Heart right ventricle (tissue), 16 donors: Measurements from ENCODE around the gene IDNK. TPM values are rescaled to one million over a fixed set of nuclear protein-coding genes. Genes with fewer than 3 reads are reported as not detected.
A peak's percentile ranks its signal among the peaks of the same experiment; 100 is the strongest.

Source experiments
- ATAC-seq, 8 donors: fragments of 200-7000 bp; cut with Tn5 transposase; one replicate each; pipeline ENCODE4 v1.9.1; 2020; ENCODE audit warnings: mild to moderate bottlenecking in 8 of 8, moderate library complexity in 8 of 8, moderate number of reproducible peaks in 1 of 8
- DNase-seq, 2 donors: peaks; one replicate each; pipeline ENCODE4 v3.0.0-alpha.2; 2020
- H3K27ac ChIP-seq, 10 donors: fragments of 200-600 bp; sonication (generic) in 2 of 10; one replicate each; pipeline versions ENCODE4 v1.5.0 to v1.8.0; 2020 to 2022; ENCODE audit warnings: mild to moderate bottlenecking in 3 of 10
- H3K27me3 ChIP-seq, 7 donors: fragments of 200-600 bp; one replicate each; pipeline ENCODE4 v1.8.0; 2021 to 2022; ENCODE audit warnings: mild to moderate bottlenecking in 2 of 7
- H3K36me3 ChIP-seq, 9 donors: fragments of 200-600 bp; sonication (generic) in 1 of 9; one replicate each; pipeline versions ENCODE4 v1.5.0 to v1.8.0; 2020 to 2022; ENCODE audit warnings: mild to moderate bottlenecking in 2 of 9
- H3K4me1 ChIP-seq, 9 donors: fragments of 200-600 bp; sonication (generic) in 1 of 9; one replicate each; pipeline versions ENCODE4 v1.5.0 to v1.8.0; 2020 to 2022; ENCODE audit warnings: mild to moderate bottlenecking in 4 of 9
- H3K4me3 ChIP-seq, 10 donors: fragments of 200-600 bp; sonication (generic) in 2 of 10; one replicate each; pipeline versions ENCODE4 v1.5.0 to v1.8.0; 2020 to 2022; ENCODE audit warnings: mild to moderate bottlenecking in 7 of 10, moderate library complexity in 2 of 10
- H3K9me3 ChIP-seq, 11 donors: fragments of 200-600 bp in 10 of 11; sonication (generic) in 2 of 11; one replicate each; pipeline versions ENCODE4 v1.5.0 to v1.8.0; 2013 to 2022; ENCODE audit warnings: mild to moderate bottlenecking in 2 of 11, control low read depth in 1 of 11, moderate library complexity in 1 of 11
- WGBS, 2 donors: extraction: QIAGEN DNeasy Blood & Tissue Kit; methylation state at CpG; one replicate each; pipeline ENCODE4 v1.1.7; 2013; ENCODE audit warnings: inconsistent platforms in 1 of 2; 5-methylcytosine and 5-hydroxymethylcytosine counted together
- intact Hi-C, 10 donors: fragments of 100-400 bp; cut with DNase I; formaldehyde crosslinking; loops; one replicate each; pipeline versions ENCODE4 v1.11.1 to v1.14.2; 2022
- polyA plus RNA-seq, 2 donors: library from polyadenylated mRNA; stranded (reverse); fragments of 200-250 nt; gene quantifications; one replicate each; pipeline ENCODE4 v1.2.3, GENCODE V29; 2013
- total RNA-seq, 10 donors: library from RNA; stranded (reverse); fragmentation: NEBNext Ultra II Directional in 3 of 10; extraction: Animal tissue kit (Norgen Biotek cat#: 25700) in 3 of 10; gene quantifications; one replicate each; pipeline versions ENCODE4 v1.2.1 to v1.2.4, GENCODE V29; 2021 to 2023
- TF ChIP-seq, protein P1 (sequence below), 9 donors: fragments of 200-600 bp; sonication (generic) in 2 of 9; IDR thresholded peaks; one replicate each; pipeline versions ENCODE4 v1.5.0 to v1.8.0; 2021 to 2022; ENCODE audit warnings: antibody characterized with exemption in 9 of 9, mild to moderate bottlenecking in 5 of 9, moderate library complexity in 1 of 9
- donor health status: Arrhythmogenic right ventricular cardiomyopathy.
- donor health status: ischemic (EF 13 %, LVEDD 7.1; RV severe dilation, severe dysfunction).
- donor health status: healthy with polysubstance abuse.
- donor health status: DM: no; HTN: yes; CAD: no.
- donor health status: DM: no; HTN: no; CAD: no.
- donor health status: ischemic (EF 25% LVEDD 6.9; RV normal size, moderate dysfunction).
- donor health status: ischemic (EF 25% LVEDD 5.7; RV mildly dilated, moderate dysfunction).
- donor health status: healthy.
- donor health status: DM: yes; HTN: yes; CAD: no.
- donor health status: Ischemic cardiomyopathy.
- donor health status: ischemic (EF 35%, LVEDD 5.7; RV mildly dilated, moderate dysfunction).
- donor health status: nonischemic (EF 11% LVEDD 7.7; RV severe dilation, severe dysfunction).
- donor health status: DM: yes; HTN: yes; CAD: no.
- donor health status: PGD.
- donor health status: ischemic (EF 29% LVEDD 5.4; RV normal size, mild dysfunction).
- donor health status: nonischemic (EF 23%, LVEDD 6.1; RV moderate dilation, normal function).

Gene IDNK
- total and polyA plus RNA-seq, 12 donors = 2.2 to 7.5 (median 4.0) TPM

DNA sequence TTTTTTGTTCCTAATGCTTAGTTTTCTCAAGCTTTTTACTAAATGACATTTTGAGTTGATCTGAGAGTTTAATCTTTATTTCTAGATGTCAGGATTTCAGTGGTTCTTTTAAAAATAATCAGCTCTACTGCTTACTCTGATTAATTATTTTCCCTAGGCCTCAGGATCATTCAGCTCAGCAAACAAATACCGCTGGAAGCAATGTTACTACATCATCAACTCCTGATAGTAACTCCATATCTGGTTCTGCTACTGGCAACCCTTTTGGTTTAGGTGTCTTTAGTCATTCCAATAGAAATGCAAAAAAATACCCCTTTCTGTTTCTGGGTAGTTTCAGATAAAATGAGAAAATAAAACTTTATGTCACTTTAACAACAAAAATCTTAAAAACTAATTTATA, 5.6 kb upstream of the IDNK start:
- Histone ChIP-seq H3K36me3 (no peaks in the 10 kb centered on the region), H3K27me3 (no peaks in the 10 kb centered on the region), H3K4me1 (peaks cover 0 to 8% (median 0%) of the 10 kb centered on the region in 9 donors), H3K4me3 (no peak overlapping the region), H3K27ac (no peak overlapping the region), H3K9me3 (no peaks in the 10 kb centered on the region)
- intact Hi-C loops = loop anchor here in 1 of 10 donors (10.0 kb wide), 1 partner anchor 288 kb away; no protein-coding TSS in a partner anchor
- no peak for DNase-seq
- TF ChIP-seq, protein P1, sequence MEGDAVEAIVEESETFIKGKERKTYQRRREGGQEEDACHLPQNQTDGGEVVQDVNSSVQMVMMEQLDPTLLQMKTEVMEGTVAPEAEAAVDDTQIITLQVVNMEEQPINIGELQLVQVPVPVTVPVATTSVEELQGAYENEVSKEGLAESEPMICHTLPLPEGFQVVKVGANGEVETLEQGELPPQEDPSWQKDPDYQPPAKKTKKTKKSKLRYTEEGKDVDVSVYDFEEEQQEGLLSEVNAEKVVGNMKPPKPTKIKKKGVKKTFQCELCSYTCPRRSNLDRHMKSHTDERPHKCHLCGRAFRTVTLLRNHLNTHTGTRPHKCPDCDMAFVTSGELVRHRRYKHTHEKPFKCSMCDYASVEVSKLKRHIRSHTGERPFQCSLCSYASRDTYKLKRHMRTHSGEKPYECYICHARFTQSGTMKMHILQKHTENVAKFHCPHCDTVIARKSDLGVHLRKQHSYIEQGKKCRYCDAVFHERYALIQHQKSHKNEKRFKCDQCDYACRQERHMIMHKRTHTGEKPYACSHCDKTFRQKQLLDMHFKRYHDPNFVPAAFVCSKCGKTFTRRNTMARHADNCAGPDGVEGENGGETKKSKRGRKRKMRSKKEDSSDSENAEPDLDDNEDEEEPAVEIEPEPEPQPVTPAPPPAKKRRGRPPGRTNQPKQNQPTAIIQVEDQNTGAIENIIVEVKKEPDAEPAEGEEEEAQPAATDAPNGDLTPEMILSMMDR (IDR thresholded peaks at IDR 0.05) = no peak
- ATAC-seq = no peak
- 87 to 89% methylated on average over 1 of the region's 1 CpG for WGBS, 2 donors

DNA sequence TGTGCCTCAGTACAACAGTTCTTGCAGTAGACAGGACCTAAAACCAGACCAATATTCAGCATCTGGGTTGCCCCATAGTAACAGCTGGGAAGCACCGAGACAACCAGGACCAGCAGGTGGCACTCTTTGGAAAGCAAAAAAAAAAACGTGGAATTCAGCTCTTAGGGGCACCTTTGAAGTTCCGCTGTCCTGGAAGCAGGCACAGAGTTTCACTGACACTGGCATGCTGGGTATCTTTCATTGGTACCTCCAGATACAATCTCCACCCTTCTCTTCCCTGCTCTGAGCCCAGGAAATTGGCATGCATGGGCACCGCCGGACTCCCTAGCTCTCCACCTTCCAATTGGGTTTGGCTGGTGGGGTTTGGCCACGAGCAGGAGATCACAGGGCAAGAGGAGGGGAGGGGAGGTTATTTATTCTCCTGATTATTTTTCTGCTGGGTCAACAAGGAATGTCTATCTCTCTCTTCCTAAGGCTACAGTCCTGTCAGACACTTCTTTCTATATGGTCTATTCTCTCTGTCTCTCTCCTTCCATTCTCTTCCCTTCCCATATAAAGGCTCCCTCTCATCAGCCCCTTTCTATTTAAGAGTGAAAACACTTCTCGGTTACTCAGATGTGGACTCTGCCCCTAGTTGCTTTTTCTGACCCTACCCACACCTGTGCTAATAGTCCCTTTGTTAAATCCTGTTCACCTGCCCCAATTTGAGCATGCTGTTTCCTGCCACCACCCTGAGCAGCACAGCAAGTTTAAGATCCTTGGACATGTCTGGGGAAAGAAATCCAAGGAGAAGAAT, 1.9 kb upstream of the IDNK start:
- TF ChIP-seq, protein P1 (IDR thresholded peaks at IDR 0.05) = peak; percentile 29 to 80 (median 71)
- intact Hi-C loops = loop anchor here (2.0 to 10.0 kb wide), 7 partner anchors 28 to 304 kb away; partner anchors contain the start of genes UBQLN1 (in 4 of the 10) and KIF27 (in 1 of the 10)
- WGBS, 2 donors = 17 to 23% methylated on average over 7 of the region's 7 CpGs
- ATAC-seq = peak in 4 of 8 donors; percentile 24 to 54 (median 40)
- Histone ChIP-seq H3K27me3 (no peaks in the 10 kb centered on the region), H3K4me1 (peaks cover 0 to 21% (median 9%) of the 10 kb centered on the region in 9 donors), H3K9me3 (no peaks in the 10 kb centered on the region), H3K27ac (no peak overlapping the region), H3K4me3 (no peak overlapping the region), H3K36me3 (no peaks in the 10 kb centered on the region)
- DNase-seq = peak in 1 of 2 donors; percentile 16

DNA sequence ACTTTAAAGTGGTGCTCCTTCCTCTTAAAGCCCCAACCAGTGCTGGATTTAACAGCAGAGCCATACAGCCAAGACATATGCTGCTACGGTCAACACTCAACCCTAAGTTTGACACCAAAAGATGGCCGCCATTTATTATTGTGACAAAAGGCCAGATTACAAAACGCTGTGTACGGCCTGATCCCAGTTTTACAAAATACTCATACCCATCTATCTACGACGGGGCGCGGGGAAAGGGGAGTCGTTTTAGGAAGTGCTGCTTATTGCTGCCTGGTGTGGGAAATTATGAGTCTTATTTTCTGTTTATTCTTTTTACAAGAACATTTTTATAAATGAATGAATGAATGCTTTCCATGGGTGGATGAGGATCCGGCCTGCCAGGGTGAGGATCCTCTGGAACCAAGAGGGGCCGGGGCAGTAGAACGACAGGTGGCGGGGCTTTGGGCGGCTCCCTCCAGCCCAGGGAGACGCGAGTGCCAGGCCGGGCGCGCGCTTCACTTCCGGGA, 457 bp upstream of the IDNK start:
- no peak for DNase-seq
- intact Hi-C loops = loop anchor here (5.0 to 10.0 kb wide), 6 partner anchors 85 to 302 kb away; partner anchors contain the start of genes UBQLN1 (in 4 of the 10) and KIF27 (in 1 of the 10)
- peak in 5 of 8 donors; percentile 67 to 82 (median 77) for ATAC-seq

DNA sequence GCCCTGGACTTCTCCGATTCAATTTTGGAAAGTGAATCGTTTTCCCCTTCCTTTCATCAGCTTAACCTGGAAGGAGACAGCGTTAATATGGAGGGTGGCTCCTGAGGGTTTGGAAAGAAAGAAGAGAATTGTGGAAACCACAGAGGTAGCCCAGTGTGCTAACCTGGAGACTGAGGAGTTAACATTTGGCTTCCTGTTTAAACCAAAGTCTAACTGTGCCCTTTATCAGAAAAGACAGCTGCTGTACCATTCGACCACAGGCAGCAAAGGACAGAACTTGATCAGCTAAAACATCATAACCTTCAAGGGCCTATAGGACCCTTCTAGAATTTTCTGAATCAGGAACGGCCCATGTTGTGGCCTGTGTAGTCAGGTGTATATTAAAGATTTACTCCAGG, 735 bp downstream of the IDNK start:
- peaks cover 0 to 21% (median 9%) of the 10 kb centered on the region in 9 donors for H3K4me1 ChIP-seq
- peaks cover 0 to 24% (median 0%) of the 10 kb centered on the region in 9 donors for H3K36me3 ChIP-seq
- intact Hi-C loops = loop anchor here (5.0 to 10.0 kb wide), 6 partner anchors 84 to 301 kb away; partner anchors contain the start of genes UBQLN1 (in 4 of the 10) and KIF27 (in 1 of the 10)
- 16 to 17% methylated on average over 5 of the region's 5 CpGs for WGBS, 2 donors
- TF ChIP-seq, protein P1 (IDR thresholded peaks at IDR 0.05) = no peak
- H3K9me3 ChIP-seq = no peaks in the 10 kb centered on the region
- H3K4me3 ChIP-seq = peak overlapping the region; percentile 74 to 99 (median 88)
- ATAC-seq (peak in 5 of 8 donors; percentile 3 to 19 (median 6)), DNase-seq (no peak)
- H3K27me3 ChIP-seq = no peaks in the 10 kb centered on the region
- peak overlapping the region in 9 of 10 donors; percentile 67 to 96 (median 92) for H3K27ac ChIP-seq

More for the DNA sequence above, 457 bp upstream of the IDNK start:
- peaks cover 0 to 12% (median 0%) of the 10 kb centered on the region in 9 donors for H3K36me3 ChIP-seq
- H3K27me3 ChIP-seq = no peaks in the 10 kb centered on the region
- H3K9me3 ChIP-seq = no peaks in the 10 kb centered on the region
- peaks cover 0 to 21% (median 9%) of the 10 kb centered on the region in 9 donors for H3K4me1 ChIP-seq
- H3K27ac ChIP-seq = peak overlapping the region; percentile 67 to 96 (median 92)
- WGBS, 2 donors = 13 to 16% methylated on average over 21 of the region's 21 CpGs
- TF ChIP-seq, protein P1 (IDR thresholded peaks at IDR 0.05) = peak in 1 of 9 donors; percentile 0
- peak overlapping the region; percentile 74 to 99 (median 88) for H3K4me3 ChIP-seq
